Activated CD8-positive, alpha-beta memory T cell treated with anti-CD3 and anti-CD28 coated beads, Interleukin-2, amount 10 ng/mL, durations not matched to agents 7 days and 5 days (primary cell): ENCODE results near the gene ROBO2. TPM values are rescaled to one million over a fixed set of nuclear protein-coding genes. Genes with fewer than 3 reads are reported as not detected.

Experiments
- ATAC-seq: fragments of 150-1000 bp; cut with Tn5 transposase; one replicate; pipeline ENCODE4 v1.10.0; 2021; ENCODE audit warnings: moderate library complexity
- CTCF ChIA-PET: fragments of 350-600 bp; sonication (Branson Sonifier 250); formaldehyde crosslinking; loops from one replicate; lab custom pipeline; 2021; ENCODE audit warnings: antibody characterized with exemption; lab: Charles Lee
- DNase-seq: peaks from one replicate; pipeline ENCODE4 v3.0.0-alpha.2; 2020
- H3K27ac Mint-ChIP-seq: one replicate; pipeline ENCODE4 v1.8.0; 2021; ENCODE audit warnings: mild to moderate bottlenecking, mixed read lengths
- H3K27me3 Mint-ChIP-seq: one replicate; pipeline ENCODE4 v1.8.0; 2021; ENCODE audit warnings: mixed read lengths
- H3K36me3 Mint-ChIP-seq: one replicate; pipeline ENCODE4 v1.8.0; 2021; ENCODE audit warnings: mild to moderate bottlenecking, mixed read lengths
- H3K4me1 Mint-ChIP-seq: one replicate; pipeline ENCODE4 v1.8.0; 2021; ENCODE audit warnings: mixed read lengths
- H3K4me3 Mint-ChIP-seq: one replicate; pipeline ENCODE4 v1.8.0; 2021; ENCODE audit warnings: mild to moderate bottlenecking, moderate library complexity, mixed read lengths
- H3K9me3 Mint-ChIP-seq: one replicate; pipeline ENCODE4 v1.8.0; 2022; ENCODE audit warnings: low read depth, mixed read lengths
- total RNA-seq, 2 experiments: library from RNA; stranded (reverse); gene quantifications; one replicate each; pipeline ENCODE4 v1.2.3, GENCODE V29; 2021

The ROBO2 gene
- total RNA-seq, 2 experiments from 2014 or later, result not detected

DNA sequence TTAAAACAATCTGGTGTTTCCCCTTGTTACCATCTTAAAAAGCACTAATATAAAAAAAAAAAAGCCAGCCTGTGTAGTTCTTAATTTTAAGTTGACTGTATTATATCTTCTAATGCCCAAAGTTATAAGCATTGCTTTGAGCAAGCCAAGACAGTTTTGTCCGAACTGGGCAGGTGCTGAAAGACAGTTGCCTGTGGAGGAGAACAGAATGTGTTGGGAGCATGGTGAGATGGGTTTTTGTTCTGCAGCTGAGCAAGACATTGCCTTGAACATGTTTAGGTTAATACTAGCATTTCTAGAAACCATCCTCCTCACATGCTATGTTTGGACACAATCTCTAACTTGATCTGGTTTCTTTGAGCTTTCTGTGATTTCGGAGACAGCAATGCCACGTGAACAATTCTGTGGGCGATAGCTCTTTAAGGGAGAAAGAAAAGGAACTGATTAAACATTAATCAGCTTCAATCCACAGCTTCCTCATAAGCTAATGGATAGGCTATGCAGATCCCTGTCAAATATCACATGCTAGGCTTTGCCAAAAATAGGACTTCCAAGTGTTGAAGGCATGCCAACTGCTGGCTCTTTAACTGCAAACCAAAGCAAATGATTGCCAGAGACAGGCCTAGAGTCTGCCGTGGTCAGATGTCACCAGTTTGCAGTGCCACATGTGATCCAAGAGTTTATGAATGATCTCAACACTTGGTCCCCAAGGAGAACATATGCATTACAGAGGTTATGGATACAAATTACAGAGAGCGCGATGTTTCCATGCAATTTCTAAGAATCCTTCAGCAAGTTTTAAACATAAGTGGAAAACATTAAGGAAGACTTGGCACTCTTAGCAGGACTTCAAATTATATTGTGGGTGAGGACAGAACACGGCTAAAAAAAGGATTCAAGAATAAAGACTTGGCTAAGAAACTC is 428.1 kb downstream of the ROBO2 start:
- no peak overlapping the region for H3K27ac Mint-ChIP-seq
- H3K9me3 Mint-ChIP-seq, result peaks cover 12% of the 10 kb centered on the region
- H3K27me3 Mint-ChIP-seq, result no peaks in the 10 kb centered on the region
- CTCF ChIA-PET, result no interaction called here
- no peaks in the 10 kb centered on the region for H3K4me1 Mint-ChIP-seq
- ATAC-seq, result no peak
- no peak overlapping the region for H3K4me3 Mint-ChIP-seq
- no peaks in the 10 kb centered on the region for H3K36me3 Mint-ChIP-seq
- DNase-seq, result no peak

- Mint-ChIP-seq H3K27me3 (no peaks in the 10 kb centered on the region), H3K4me1 (no peaks in the 10 kb centered on the region), H3K9me3 (peaks cover 13% of the 10 kb centered on the region), H3K27ac (no peak overlapping the region), H3K36me3 (no peaks in the 10 kb centered on the region), H3K4me3 (no peak overlapping the region)
- DNase-seq (no peak), ATAC-seq (no peak)
- CTCF ChIA-PET, result no interaction called here
Observed at GRCh38 chr3:77468626-77469020, 428.7 kb downstream of the ROBO2 start.

GRCh38 chr3:77475507-77475906 is 435.6 kb downstream of the ROBO2 start:
- H3K27me3 Mint-ChIP-seq, result no peaks in the 10 kb centered on the region

GRCh38 chr3:77479021-77479420 is 439.1 kb downstream of the ROBO2 start:
- CTCF ChIA-PET, result no interaction called here
- Mint-ChIP-seq H3K27me3 (no peaks in the 10 kb centered on the region), H3K4me1 (no peaks in the 10 kb centered on the region), H3K36me3 (no peaks in the 10 kb centered on the region), H3K27ac (no peak overlapping the region), H3K9me3 (peaks cover 7% of the 10 kb centered on the region), H3K4me3 (no peak overlapping the region)
- ATAC-seq, result no peak
- DNase-seq, result no peak

More at GRCh38 chr3:77475507-77475906, 435.6 kb downstream of the ROBO2 start:
- DNase-seq (no peak), ATAC-seq (no peak)
- Mint-ChIP-seq H3K4me3 (no peak overlapping the region), H3K27ac (no peak overlapping the region), H3K36me3 (no peaks in the 10 kb centered on the region), H3K4me1 (no peaks in the 10 kb centered on the region), H3K9me3 (peaks cover 14% of the 10 kb centered on the region)
- CTCF ChIA-PET, result no interaction called here

DNA sequence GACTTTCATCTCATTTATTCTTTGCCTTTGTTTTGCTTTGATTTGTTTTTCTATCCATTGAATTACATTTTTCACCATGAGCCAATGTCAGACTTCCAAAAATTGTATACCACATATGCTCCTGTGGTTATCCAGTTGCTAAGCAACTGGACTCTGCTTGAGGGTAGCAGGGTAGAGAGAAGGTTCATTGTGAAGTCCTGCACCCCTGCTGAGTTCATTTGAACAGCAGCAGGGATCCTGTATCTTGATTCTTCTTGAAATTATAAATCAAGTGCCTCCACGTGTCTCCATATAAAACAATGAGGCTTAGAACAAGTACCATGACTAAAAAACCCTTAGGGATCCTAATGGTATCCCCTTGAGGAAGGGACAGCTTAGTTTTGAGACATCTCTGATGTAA is 449.3 kb downstream of the ROBO2 start:
- Mint-ChIP-seq H3K36me3 (no peaks in the 10 kb centered on the region), H3K4me1 (no peaks in the 10 kb centered on the region), H3K27ac (no peak overlapping the region), H3K9me3 (peaks cover 12% of the 10 kb centered on the region), H3K4me3 (no peak overlapping the region), H3K27me3 (no peaks in the 10 kb centered on the region)
- DNase-seq (no peak), ATAC-seq (no peak)
- CTCF ChIA-PET, result no interaction called here

DNA sequence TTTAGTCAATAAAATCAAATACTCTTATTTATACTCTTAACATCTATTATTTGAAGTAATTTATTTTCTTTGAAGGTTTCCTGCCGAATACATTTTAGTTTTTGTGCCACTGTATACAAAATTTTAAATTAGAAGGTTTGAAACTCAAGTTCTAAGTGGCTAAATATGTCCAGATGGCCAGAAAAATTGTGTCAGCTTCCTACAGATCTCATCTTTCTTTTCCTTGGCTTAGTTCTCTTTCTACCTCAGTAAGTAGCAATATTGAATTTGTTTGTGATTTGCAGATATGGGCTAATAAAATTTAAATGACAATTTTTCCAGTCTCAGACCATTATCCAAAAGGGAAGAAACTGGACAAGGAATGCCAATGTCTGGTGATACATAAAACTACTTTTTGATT is 452.1 kb downstream of the ROBO2 start:
- no peak for ATAC-seq
- H3K27ac Mint-ChIP-seq, result no peak overlapping the region
- no peaks in the 10 kb centered on the region for H3K36me3 Mint-ChIP-seq
- CTCF ChIA-PET, result no interaction called here
- DNase-seq, result no peak
- H3K27me3 Mint-ChIP-seq, result no peaks in the 10 kb centered on the region
- no peak overlapping the region for H3K4me3 Mint-ChIP-seq
- peaks cover 7% of the 10 kb centered on the region for H3K9me3 Mint-ChIP-seq
- no peaks in the 10 kb centered on the region for H3K4me1 Mint-ChIP-seq

GRCh38 chr3:77500721-77501120 is 460.8 kb downstream of the ROBO2 start:
- Mint-ChIP-seq H3K27ac (no peak overlapping the region), H3K36me3 (no peaks in the 10 kb centered on the region), H3K27me3 (no peaks in the 10 kb centered on the region), H3K9me3 (no peaks in the 10 kb centered on the region), H3K4me3 (no peak overlapping the region), H3K4me1 (no peaks in the 10 kb centered on the region)
- no peak for ATAC-seq
- CTCF ChIA-PET, result no interaction called here
- no peak for DNase-seq

- Mint-ChIP-seq H3K27me3 (no peaks in the 10 kb centered on the region), H3K4me3 (no peak overlapping the region), H3K9me3 (peaks cover 5% of the 10 kb centered on the region), H3K4me1 (no peaks in the 10 kb centered on the region), H3K27ac (no peak overlapping the region), H3K36me3 (no peaks in the 10 kb centered on the region)
- DNase-seq, result no peak
- ATAC-seq, result no peak
- CTCF ChIA-PET, result no interaction called here
Observed at GRCh38 chr3:77506384-77506783, 466.5 kb downstream of the ROBO2 start.

- Mint-ChIP-seq H3K27me3 (no peaks in the 10 kb centered on the region), H3K27ac (no peak overlapping the region), H3K36me3 (no peaks in the 10 kb centered on the region), H3K9me3 (peaks cover 9% of the 10 kb centered on the region), H3K4me3 (no peak overlapping the region), H3K4me1 (no peaks in the 10 kb centered on the region)
- CTCF ChIA-PET, result no interaction called here
- DNase-seq (no peak), ATAC-seq (no peak)
Observed at GRCh38 chr3:77513542-77513941, 473.6 kb downstream of the ROBO2 start.

DNA sequence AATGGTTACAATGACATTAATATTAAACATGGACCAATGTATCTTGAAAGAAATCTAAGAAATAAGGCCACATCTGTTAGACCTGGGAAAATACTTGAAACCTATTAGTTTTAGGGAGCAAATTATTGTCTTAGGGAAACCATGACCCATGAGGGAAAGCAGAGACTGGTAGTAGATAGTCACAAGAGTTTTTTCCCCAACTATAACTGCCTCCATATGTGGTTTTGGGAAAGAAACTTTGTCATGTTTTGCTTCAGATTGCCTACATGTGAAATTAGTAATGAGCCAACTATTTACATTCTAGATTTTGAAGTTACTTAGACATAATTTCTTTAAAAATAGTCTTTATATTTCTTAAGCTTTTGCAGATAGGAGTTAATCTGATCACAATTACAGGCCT is 474.9 kb downstream of the ROBO2 start:
- H3K27me3 Mint-ChIP-seq, result no peaks in the 10 kb centered on the region
- H3K4me1 Mint-ChIP-seq, result no peaks in the 10 kb centered on the region
- no peak overlapping the region for H3K27ac Mint-ChIP-seq
- ATAC-seq, result no peak
- no peaks in the 10 kb centered on the region for H3K36me3 Mint-ChIP-seq
- CTCF ChIA-PET, result no interaction called here
- peaks cover 10% of the 10 kb centered on the region for H3K9me3 Mint-ChIP-seq
- no peak for DNase-seq
- no peak overlapping the region for H3K4me3 Mint-ChIP-seq

DNA sequence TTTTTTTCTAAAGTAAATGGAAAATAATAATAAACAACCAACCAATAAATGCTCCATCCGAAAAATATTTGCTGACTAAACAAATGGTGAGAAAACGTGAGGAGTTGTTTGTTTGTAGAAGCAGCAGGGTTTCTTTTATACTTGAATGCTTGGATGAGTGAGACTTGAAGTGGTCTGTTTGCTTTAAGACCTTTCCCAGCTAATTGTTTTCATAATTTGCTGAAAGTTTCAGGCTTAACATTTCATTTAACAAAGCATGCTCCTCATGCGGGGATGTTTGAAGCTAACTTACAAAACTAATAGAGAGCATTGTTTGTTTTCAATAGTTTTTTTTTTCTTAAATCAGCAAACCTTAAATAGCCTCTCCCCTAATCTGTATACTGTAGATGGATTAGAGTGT is 484.6 kb downstream of the ROBO2 start:
- Mint-ChIP-seq H3K27me3 (no peaks in the 10 kb centered on the region), H3K4me3 (no peak overlapping the region)

GRCh38 chr3:77524946-77525682 is 485.2 kb downstream of the ROBO2 start:
- H3K27me3 Mint-ChIP-seq, result no peaks in the 10 kb centered on the region
- no peaks in the 10 kb centered on the region for H3K4me1 Mint-ChIP-seq
- no peak for ATAC-seq
- no peak overlapping the region for H3K4me3 Mint-ChIP-seq
- H3K9me3 Mint-ChIP-seq, result peaks cover 12% of the 10 kb centered on the region
- H3K36me3 Mint-ChIP-seq, result no peaks in the 10 kb centered on the region
- DNase-seq, result no peak
- H3K27ac Mint-ChIP-seq, result no peak overlapping the region
- CTCF ChIA-PET, result no interaction called here

More for the DNA sequence above, 484.6 kb downstream of the ROBO2 start:
- H3K27ac Mint-ChIP-seq, result no peak overlapping the region
- CTCF ChIA-PET, result no interaction called here
- H3K4me1 Mint-ChIP-seq, result no peaks in the 10 kb centered on the region
- DNase-seq (no peak), ATAC-seq (no peak)
- no peaks in the 10 kb centered on the region for H3K36me3 Mint-ChIP-seq
- peaks cover 16% of the 10 kb centered on the region for H3K9me3 Mint-ChIP-seq

DNA sequence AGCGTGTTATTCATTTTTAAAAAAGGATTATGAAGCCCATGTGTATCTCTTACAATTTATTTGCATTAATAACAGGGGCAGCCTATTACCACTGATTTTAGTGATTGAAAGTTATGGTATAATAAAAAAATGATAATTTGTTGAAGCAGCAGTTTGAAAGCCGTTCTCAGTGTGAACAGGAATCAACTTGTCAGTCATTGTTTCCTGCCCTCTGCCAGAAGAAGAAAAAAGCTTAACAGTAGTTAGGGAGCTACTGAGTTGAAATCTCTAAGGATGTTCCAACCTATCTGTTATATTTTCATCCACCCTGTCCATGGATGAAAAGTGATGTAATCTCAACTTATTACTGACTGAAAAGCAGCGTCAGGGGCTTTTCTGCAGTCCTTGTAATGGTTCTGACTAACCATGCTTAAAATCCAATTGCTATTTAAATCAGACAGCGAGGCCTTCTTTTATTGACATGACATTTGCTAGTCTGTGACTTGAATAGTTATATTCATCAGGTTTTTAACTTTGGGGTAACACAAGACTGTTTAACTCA is 486.7 kb downstream of the ROBO2 start:
- Mint-ChIP-seq H3K27me3 (no peaks in the 10 kb centered on the region), H3K36me3 (no peaks in the 10 kb centered on the region), H3K9me3 (peaks cover 13% of the 10 kb centered on the region), H3K4me1 (no peaks in the 10 kb centered on the region), H3K27ac (no peak overlapping the region), H3K4me3 (no peak overlapping the region)
- no peak for ATAC-seq
- DNase-seq, result no peak
- CTCF ChIA-PET, result no interaction called here

DNA sequence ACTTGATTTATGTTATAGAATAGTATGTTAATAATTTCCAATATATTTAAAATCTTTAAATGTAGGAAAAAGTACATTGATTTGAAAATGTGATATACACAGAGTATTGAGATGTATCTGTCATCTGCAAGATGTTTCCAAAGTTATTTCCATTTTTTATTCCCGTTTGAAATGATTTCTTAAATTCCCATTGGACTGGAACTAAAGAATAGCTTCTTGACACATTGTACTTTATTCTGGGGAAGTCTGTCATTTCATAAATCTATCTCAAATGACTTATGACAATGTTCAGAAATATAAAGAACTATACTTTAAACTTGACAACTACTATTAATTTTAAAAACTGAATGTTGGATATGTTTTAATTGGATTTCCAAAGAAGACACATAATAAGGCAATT is 489.6 kb downstream of the ROBO2 start:
- Mint-ChIP-seq H3K4me1 (no peaks in the 10 kb centered on the region), H3K27ac (no peak overlapping the region), H3K27me3 (no peaks in the 10 kb centered on the region), H3K9me3 (peaks cover 7% of the 10 kb centered on the region), H3K4me3 (no peak overlapping the region), H3K36me3 (no peaks in the 10 kb centered on the region)
- no peak for ATAC-seq
- DNase-seq, result no peak
- CTCF ChIA-PET, result no interaction called here
